ENCODE data around the gene F7. TPM values are rescaled to one million over a fixed set of nuclear protein-coding genes. Genes with fewer than 3 reads are reported as not detected.

The F7 gene
- total RNA-seq, 1 experiment from 2014 or later, result 0.26 TPM

- ChIA-PET CTCF (interaction anchor here (1.2 to 1.3 kb wide), 2 partner anchors 81 to 294 kb away, joined by 3 read pairs; no protein-coding TSS in a partner anchor), POLR2A (no interaction called here)
- ATAC-seq (no peak), DNase-seq (ENCODE audit: low spot score) (no peak)
- no peak for TF ChIP-seq SP1 (CRISPR knock-in tag; conservative IDR thresholded peaks at IDR 0.05)
- no peak for TF ChIP-seq CREB1 (CRISPR knock-in tag; IDR thresholded peaks at IDR 0.05)
- no peak for TF ChIP-seq FOXP1 (CRISPR knock-in tag; IDR thresholded peaks at IDR 0.05; ENCODE audit: borderline replicate concordance)
- no peak for TF ChIP-seq MLX (CRISPR knock-in tag; IDR thresholded peaks at IDR 0.05)
- no peak for TF ChIP-seq AFF4 (CRISPR knock-in tag; IDR thresholded peaks at IDR 0.05; ENCODE audit: borderline replicate concordance)
- TF ChIP-seq, protein P1, sequence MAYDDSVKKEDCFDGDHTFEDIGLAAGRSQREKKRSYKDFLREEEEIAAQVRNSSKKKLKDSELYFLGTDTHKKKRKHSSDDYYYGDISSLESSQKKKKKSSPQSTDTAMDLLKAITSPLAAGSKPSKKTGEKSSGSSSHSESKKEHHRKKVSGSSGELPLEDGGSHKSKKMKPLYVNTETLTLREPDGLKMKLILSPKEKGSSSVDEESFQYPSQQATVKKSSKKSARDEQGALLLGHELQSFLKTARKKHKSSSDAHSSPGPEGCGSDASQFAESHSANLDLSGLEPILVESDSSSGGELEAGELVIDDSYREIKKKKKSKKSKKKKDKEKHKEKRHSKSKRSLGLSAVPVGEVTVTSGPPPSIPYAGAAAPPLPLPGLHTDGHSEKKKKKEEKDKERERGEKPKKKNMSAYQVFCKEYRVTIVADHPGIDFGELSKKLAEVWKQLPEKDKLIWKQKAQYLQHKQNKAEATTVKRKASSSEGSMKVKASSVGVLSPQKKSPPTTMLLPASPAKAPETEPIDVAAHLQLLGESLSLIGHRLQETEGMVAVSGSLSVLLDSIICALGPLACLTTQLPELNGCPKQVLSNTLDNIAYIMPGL (CRISPR knock-in tag; IDR thresholded peaks at IDR 0.05), result no peak
- TF ChIP-seq NFE2L1 (CRISPR knock-in tag; IDR thresholded peaks at IDR 0.05), result no peak
- TF ChIP-seq, protein P2, sequence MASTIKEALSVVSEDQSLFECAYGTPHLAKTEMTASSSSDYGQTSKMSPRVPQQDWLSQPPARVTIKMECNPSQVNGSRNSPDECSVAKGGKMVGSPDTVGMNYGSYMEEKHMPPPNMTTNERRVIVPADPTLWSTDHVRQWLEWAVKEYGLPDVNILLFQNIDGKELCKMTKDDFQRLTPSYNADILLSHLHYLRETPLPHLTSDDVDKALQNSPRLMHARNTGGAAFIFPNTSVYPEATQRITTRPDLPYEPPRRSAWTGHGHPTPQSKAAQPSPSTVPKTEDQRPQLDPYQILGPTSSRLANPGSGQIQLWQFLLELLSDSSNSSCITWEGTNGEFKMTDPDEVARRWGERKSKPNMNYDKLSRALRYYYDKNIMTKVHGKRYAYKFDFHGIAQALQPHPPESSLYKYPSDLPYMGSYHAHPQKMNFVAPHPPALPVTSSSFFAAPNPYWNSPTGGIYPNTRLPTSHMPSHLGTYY (CRISPR knock-in tag; IDR thresholded peaks at IDR 0.05), result no peak
- no peak for TF ChIP-seq ZNF232 (CRISPR knock-in tag; IDR thresholded peaks at IDR 0.05)
- no peak for TF ChIP-seq NR2C2 (CRISPR knock-in tag; IDR thresholded peaks at IDR 0.05)
- no peak for TF ChIP-seq GABPB1 (CRISPR knock-in tag; IDR thresholded peaks at IDR 0.05)
- TF ChIP-seq, protein P3, sequence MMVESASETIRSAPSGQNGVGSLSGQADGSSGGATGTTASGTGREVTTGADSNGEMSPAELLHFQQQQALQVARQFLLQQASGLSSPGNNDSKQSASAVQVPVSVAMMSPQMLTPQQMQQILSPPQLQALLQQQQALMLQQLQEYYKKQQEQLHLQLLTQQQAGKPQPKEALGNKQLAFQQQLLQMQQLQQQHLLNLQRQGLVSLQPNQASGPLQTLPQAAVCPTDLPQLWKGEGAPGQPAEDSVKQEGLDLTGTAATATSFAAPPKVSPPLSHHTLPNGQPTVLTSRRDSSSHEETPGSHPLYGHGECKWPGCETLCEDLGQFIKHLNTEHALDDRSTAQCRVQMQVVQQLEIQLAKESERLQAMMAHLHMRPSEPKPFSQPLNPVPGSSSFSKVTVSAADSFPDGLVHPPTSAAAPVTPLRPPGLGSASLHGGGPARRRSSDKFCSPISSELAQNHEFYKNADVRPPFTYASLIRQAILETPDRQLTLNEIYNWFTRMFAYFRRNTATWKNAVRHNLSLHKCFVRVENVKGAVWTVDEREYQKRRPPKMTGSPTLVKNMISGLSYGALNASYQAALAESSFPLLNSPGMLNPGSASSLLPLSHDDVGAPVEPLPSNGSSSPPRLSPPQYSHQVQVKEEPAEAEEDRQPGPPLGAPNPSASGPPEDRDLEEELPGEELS (CRISPR knock-in tag; IDR thresholded peaks at IDR 0.05), result no peak
- no peak for TF ChIP-seq JAZF1 (CRISPR knock-in tag; IDR thresholded peaks at IDR 0.05)
- no peak for TF ChIP-seq TEAD4 (CRISPR knock-in tag; IDR thresholded peaks at IDR 0.05)
- TF ChIP-seq ZNF281 (CRISPR knock-in tag; IDR thresholded peaks at IDR 0.05), result no peak
- Mint-ChIP-seq H3K36me3 (no peaks in the 10 kb centered on the region), H3K9me3 (peaks cover 12% of the 10 kb centered on the region), H3K27ac (no peak overlapping the region), H3K4me3 (no peak overlapping the region), H3K4me1 (peaks cover 29% of the 10 kb centered on the region), H3K27me3 (ENCODE audit: low read depth) (peaks cover 9% of the 10 kb centered on the region)
Observed at GRCh38 chr13:113157206-113157928, 51.8 kb downstream of the F7 start.

Measured in WTC11 (cell line).